Nephron progenitor cell (in vitro differentiated cells): Measurements from ENCODE around the gene TNFAIP8L3.
A peak's percentile ranks its signal among the peaks of the same experiment; 100 is the strongest.

Experiments used
- DNase-seq: peaks from one replicate; pipeline ENCODE4 v3.0.0; 2021
- H3K27ac Mint-ChIP-seq: 2 replicates; pipeline ENCODE4 v1.8.0; 2021; ENCODE audit warnings: mild to moderate bottlenecking, moderate library complexity, mixed read lengths
- H3K27me3 Mint-ChIP-seq: 2 replicates; pipeline ENCODE4 v1.8.0; 2021; ENCODE audit warnings: mild to moderate bottlenecking, low read depth, mixed read lengths; ENCODE audit not compliant: poor library complexity
- H3K36me3 Mint-ChIP-seq: 2 replicates; pipeline ENCODE4 v1.8.0; 2021; ENCODE audit warnings: low read depth, mixed read lengths
- H3K4me1 Mint-ChIP-seq: 2 replicates; pipeline ENCODE4 v1.8.0; 2021; ENCODE audit warnings: mixed read lengths
- H3K4me3 Mint-ChIP-seq: 2 replicates; pipeline ENCODE4 v1.8.0; 2021; ENCODE audit warnings: mild to moderate bottlenecking, moderate library complexity, mixed read lengths
- H3K9me3 Mint-ChIP-seq: 2 replicates; pipeline ENCODE4 v1.8.0; 2021; ENCODE audit warnings: mild to moderate bottlenecking, moderate library complexity, mixed read lengths
- TF ChIP-seq, protein P1 (sequence below): fragments of 200-600 bp; sonication (generic); IDR thresholded peaks from 2 replicates; pipeline ENCODE4 v1.5.0; 2021; ENCODE audit warnings: antibody characterized with exemption

The TNFAIP8L3 gene

GRCh38 chr15:51095681-51096331, 1.1 kb upstream of the TNFAIP8L3 start:
- peak overlapping the region; percentile 86 for H3K4me3 Mint-ChIP-seq
- H3K27ac Mint-ChIP-seq, result no peak overlapping the region
- no peaks in the 10 kb centered on the region for H3K9me3 Mint-ChIP-seq
- no peaks in the 10 kb centered on the region for H3K36me3 Mint-ChIP-seq
- no peak for DNase-seq
- H3K27me3 Mint-ChIP-seq, result peaks cover 65% of the 10 kb centered on the region
- TF ChIP-seq, protein P1, sequence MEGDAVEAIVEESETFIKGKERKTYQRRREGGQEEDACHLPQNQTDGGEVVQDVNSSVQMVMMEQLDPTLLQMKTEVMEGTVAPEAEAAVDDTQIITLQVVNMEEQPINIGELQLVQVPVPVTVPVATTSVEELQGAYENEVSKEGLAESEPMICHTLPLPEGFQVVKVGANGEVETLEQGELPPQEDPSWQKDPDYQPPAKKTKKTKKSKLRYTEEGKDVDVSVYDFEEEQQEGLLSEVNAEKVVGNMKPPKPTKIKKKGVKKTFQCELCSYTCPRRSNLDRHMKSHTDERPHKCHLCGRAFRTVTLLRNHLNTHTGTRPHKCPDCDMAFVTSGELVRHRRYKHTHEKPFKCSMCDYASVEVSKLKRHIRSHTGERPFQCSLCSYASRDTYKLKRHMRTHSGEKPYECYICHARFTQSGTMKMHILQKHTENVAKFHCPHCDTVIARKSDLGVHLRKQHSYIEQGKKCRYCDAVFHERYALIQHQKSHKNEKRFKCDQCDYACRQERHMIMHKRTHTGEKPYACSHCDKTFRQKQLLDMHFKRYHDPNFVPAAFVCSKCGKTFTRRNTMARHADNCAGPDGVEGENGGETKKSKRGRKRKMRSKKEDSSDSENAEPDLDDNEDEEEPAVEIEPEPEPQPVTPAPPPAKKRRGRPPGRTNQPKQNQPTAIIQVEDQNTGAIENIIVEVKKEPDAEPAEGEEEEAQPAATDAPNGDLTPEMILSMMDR, result no peak
- peaks cover 12% of the 10 kb centered on the region for H3K4me1 Mint-ChIP-seq

DNA sequence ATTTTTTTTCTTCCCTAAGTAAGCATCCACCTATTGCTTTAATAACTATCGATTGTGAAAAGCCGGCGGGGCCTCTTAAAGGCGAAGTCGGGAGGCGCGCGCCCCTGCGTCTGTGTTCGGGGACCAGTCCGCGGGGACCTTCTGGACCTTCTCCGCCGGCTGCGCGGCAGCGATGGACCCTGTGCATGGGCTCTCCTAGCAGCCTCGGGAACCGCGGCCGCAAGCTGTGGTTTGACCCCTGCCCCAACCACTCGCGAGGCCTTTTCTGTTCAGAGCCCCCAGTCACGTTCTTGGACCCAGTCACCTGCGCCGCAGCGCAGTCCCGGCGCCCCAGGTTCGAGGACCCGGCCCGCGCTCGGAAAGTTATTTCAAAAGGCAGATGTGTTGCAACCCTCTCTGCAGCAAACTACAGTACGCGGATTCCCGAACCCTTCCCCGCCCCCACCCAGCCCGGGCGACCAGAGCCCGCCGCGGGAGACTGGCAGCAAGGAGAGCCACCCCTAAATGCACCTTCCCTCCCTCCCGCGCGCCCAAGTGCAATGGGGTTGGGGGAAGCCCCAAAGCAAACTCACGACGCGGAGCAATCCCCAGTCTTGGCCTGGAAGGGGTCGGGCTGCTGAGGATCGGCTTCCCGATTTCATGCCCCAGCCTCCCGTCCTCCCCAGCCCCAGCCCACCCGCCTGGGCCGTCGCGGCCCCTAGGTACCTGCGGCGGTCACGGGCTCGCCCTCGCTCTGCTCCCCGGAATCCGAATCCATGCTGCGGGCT, 684 bp downstream of the TNFAIP8L3 start:
- no peak overlapping the region for H3K27ac Mint-ChIP-seq
- peak; percentile 46 for DNase-seq
- H3K27me3 Mint-ChIP-seq, result peaks cover 82% of the 10 kb centered on the region
- peaks cover 12% of the 10 kb centered on the region for H3K4me1 Mint-ChIP-seq
- TF ChIP-seq, protein P1, result no peak
- peak overlapping the region; percentile 83 for H3K4me3 Mint-ChIP-seq
- H3K9me3 Mint-ChIP-seq, result no peaks in the 10 kb centered on the region
- H3K36me3 Mint-ChIP-seq, result no peaks in the 10 kb centered on the region

GRCh38 chr15:51093488-51093838, 1.2 kb downstream of the TNFAIP8L3 start:
- TF ChIP-seq, protein P1, result no peak
- peaks cover 12% of the 10 kb centered on the region for H3K4me1 Mint-ChIP-seq
- no peaks in the 10 kb centered on the region for H3K36me3 Mint-ChIP-seq
- H3K27ac Mint-ChIP-seq, result no peak overlapping the region
- no peaks in the 10 kb centered on the region for H3K9me3 Mint-ChIP-seq
- peaks cover 88% of the 10 kb centered on the region for H3K27me3 Mint-ChIP-seq
- no peak for DNase-seq
- peak overlapping the region; percentile 83 for H3K4me3 Mint-ChIP-seq

- DNase-seq, result no peak
Measured at GRCh38 chr15:51092480-51093040, 2.1 kb downstream of the TNFAIP8L3 start.

DNA sequence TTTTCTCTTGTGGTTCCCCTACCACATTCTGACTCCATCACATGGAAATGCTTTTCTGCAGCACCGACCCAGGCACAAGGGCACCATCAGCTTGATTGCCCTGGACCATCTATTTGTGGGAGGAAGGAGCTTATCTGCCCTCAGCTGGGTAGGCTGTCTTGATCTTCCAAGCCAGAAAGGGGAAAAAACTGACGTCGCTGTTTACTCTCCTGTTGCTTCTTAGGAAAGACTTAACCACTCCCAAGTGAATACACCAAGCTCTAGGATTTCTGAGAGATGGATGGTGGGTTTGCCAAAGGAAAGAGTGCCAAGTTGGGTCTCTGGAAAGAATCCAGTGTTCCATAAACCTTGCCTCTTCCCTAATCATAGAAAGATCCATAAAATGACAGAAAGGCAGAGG, 4.0 kb downstream of the TNFAIP8L3 start:
- peaks cover 73% of the 10 kb centered on the region for H3K27me3 Mint-ChIP-seq

More at GRCh38 chr15:51092480-51093040, 2.1 kb downstream of the TNFAIP8L3 start:
- H3K4me3 Mint-ChIP-seq, result peak overlapping the region; percentile 14
- no peaks in the 10 kb centered on the region for H3K9me3 Mint-ChIP-seq
- H3K36me3 Mint-ChIP-seq, result no peaks in the 10 kb centered on the region
- no peak overlapping the region for H3K27ac Mint-ChIP-seq
- H3K4me1 Mint-ChIP-seq, result peaks cover 6% of the 10 kb centered on the region
- TF ChIP-seq, protein P1, result no peak
- peaks cover 88% of the 10 kb centered on the region for H3K27me3 Mint-ChIP-seq

More for the DNA sequence above, 4.0 kb downstream of the TNFAIP8L3 start:
- no peaks in the 10 kb centered on the region for H3K9me3 Mint-ChIP-seq
- H3K4me1 Mint-ChIP-seq, result peaks cover 6% of the 10 kb centered on the region
- TF ChIP-seq, protein P1, result no peak
- H3K4me3 Mint-ChIP-seq, result no peak overlapping the region
- H3K36me3 Mint-ChIP-seq, result no peaks in the 10 kb centered on the region
- no peak overlapping the region for H3K27ac Mint-ChIP-seq
- DNase-seq, result no peak
